ENCODE results near the gene ING1.

DNA sequence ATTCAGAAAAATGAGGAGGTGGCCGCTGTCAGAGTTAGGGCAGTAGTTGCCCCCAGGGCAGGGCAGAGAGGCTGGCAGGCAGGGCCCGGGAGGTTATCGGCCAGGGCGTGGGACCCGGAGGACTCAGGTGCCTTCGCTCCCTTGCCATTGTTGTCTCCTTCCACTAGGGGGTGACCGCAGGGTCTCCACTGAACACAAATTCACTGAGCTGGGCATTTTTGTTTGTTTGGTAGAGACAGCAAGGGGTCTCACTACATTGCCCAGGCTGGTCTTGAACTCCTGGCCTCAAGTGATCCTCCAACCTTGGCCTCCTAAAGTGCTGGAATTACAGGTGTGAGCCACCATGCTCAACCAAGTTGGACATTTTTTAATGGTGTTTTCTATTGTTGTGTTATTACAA, 32.6 kb upstream of the ING1 start:
- TF ChIP-seq, protein P1, sequence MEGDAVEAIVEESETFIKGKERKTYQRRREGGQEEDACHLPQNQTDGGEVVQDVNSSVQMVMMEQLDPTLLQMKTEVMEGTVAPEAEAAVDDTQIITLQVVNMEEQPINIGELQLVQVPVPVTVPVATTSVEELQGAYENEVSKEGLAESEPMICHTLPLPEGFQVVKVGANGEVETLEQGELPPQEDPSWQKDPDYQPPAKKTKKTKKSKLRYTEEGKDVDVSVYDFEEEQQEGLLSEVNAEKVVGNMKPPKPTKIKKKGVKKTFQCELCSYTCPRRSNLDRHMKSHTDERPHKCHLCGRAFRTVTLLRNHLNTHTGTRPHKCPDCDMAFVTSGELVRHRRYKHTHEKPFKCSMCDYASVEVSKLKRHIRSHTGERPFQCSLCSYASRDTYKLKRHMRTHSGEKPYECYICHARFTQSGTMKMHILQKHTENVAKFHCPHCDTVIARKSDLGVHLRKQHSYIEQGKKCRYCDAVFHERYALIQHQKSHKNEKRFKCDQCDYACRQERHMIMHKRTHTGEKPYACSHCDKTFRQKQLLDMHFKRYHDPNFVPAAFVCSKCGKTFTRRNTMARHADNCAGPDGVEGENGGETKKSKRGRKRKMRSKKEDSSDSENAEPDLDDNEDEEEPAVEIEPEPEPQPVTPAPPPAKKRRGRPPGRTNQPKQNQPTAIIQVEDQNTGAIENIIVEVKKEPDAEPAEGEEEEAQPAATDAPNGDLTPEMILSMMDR (IDR thresholded peaks at IDR 0.05; ENCODE audit: insufficient read depth, low read length): peak; percentile 11
- no peak for TF ChIP-seq POLR2AphosphoS5 (IDR thresholded peaks at IDR 0.05; ENCODE audit: low read depth)
- TF ChIP-seq, protein P2, sequence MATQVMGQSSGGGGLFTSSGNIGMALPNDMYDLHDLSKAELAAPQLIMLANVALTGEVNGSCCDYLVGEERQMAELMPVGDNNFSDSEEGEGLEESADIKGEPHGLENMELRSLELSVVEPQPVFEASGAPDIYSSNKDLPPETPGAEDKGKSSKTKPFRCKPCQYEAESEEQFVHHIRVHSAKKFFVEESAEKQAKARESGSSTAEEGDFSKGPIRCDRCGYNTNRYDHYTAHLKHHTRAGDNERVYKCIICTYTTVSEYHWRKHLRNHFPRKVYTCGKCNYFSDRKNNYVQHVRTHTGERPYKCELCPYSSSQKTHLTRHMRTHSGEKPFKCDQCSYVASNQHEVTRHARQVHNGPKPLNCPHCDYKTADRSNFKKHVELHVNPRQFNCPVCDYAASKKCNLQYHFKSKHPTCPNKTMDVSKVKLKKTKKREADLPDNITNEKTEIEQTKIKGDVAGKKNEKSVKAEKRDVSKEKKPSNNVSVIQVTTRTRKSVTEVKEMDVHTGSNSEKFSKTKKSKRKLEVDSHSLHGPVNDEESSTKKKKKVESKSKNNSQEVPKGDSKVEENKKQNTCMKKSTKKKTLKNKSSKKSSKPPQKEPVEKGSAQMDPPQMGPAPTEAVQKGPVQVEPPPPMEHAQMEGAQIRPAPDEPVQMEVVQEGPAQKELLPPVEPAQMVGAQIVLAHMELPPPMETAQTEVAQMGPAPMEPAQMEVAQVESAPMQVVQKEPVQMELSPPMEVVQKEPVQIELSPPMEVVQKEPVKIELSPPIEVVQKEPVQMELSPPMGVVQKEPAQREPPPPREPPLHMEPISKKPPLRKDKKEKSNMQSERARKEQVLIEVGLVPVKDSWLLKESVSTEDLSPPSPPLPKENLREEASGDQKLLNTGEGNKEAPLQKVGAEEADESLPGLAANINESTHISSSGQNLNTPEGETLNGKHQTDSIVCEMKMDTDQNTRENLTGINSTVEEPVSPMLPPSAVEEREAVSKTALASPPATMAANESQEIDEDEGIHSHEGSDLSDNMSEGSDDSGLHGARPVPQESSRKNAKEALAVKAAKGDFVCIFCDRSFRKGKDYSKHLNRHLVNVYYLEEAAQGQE (IDR thresholded peaks at IDR 0.05; ENCODE audit: insufficient replicate concordance, low read depth): no peak
